GM20000 (cell line): ENCODE results near the gene CCDC17.

ENCODE experiments used
- DNase-seq: peaks from one replicate; pipeline ENCODE4 v3.0.0; 2012; ENCODE audit warnings: low spot score
- TF ChIP-seq, protein P1 (sequence below): IDR thresholded peaks from 2 replicates; pipeline ENCODE4 v1.5.1; 2012; ENCODE audit warnings: mild to moderate bottlenecking, control low read depth; ENCODE audit errors: extremely low read depth, missing control alignments

CCDC17 gene

DNA sequence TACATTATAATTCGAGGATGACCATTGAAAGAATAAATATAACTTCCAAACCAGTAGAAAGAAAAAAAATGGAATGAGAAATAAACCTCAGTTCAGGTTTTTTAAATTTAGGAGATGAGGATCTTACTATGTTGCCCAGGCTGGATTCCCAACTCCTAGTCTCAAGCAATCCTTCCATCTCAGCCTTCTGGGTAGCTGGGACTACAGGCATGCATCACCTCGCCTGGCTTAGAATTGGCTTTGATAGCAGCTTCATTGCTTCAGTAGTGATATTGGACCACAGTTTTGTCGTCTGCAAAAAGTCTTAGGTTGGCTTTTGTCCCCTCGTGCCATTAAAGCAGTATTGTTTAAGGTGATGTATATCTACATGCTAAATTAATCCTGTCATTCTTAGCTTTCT, 37.1 kb downstream of the CCDC17 start:
- DNase-seq: no peak
- TF ChIP-seq, protein P1, sequence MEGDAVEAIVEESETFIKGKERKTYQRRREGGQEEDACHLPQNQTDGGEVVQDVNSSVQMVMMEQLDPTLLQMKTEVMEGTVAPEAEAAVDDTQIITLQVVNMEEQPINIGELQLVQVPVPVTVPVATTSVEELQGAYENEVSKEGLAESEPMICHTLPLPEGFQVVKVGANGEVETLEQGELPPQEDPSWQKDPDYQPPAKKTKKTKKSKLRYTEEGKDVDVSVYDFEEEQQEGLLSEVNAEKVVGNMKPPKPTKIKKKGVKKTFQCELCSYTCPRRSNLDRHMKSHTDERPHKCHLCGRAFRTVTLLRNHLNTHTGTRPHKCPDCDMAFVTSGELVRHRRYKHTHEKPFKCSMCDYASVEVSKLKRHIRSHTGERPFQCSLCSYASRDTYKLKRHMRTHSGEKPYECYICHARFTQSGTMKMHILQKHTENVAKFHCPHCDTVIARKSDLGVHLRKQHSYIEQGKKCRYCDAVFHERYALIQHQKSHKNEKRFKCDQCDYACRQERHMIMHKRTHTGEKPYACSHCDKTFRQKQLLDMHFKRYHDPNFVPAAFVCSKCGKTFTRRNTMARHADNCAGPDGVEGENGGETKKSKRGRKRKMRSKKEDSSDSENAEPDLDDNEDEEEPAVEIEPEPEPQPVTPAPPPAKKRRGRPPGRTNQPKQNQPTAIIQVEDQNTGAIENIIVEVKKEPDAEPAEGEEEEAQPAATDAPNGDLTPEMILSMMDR: no peak

- TF ChIP-seq, protein P1: no peak
- DNase-seq: no peak
Measured at GRCh38 chr1:45585496-45586075, 38.3 kb downstream of the CCDC17 start.

- no peak for DNase-seq
- TF ChIP-seq, protein P1: no peak
Measured at GRCh38 chr1:45585110-45585426, 38.8 kb downstream of the CCDC17 start.

GRCh38 chr1:45584351-45585109, 39.3 kb downstream of the CCDC17 start:
- peak; percentile 90 for DNase-seq

GRCh38 chr1:45583666-45584350, 40.0 kb downstream of the CCDC17 start, which contains the start of gene NASP:
Gene NASP (plus strand): TSS chr1:45584041. CDS start chr1:45584147, 106 bp downstream.
- TF ChIP-seq, protein P1: no peak
- DNase-seq: peak; percentile 88

More at GRCh38 chr1:45584351-45585109, 39.3 kb downstream of the CCDC17 start:
- TF ChIP-seq, protein P1: no peak

GRCh38 chr1:45583264-45583665, 40.6 kb downstream of the CCDC17 start:
- TF ChIP-seq, protein P1: no peak
- peak; percentile 95 for DNase-seq

GRCh38 chr1:45574105-45574626, 49.7 kb downstream of the CCDC17 start:
- DNase-seq: no peak

More at GRCh38 chr1:45574105-45574626, 49.7 kb downstream of the CCDC17 start:
- TF ChIP-seq, protein P1: no peak
